ENCODE data around the gene RAB32.

- TF ChIP-seq, protein P1, sequence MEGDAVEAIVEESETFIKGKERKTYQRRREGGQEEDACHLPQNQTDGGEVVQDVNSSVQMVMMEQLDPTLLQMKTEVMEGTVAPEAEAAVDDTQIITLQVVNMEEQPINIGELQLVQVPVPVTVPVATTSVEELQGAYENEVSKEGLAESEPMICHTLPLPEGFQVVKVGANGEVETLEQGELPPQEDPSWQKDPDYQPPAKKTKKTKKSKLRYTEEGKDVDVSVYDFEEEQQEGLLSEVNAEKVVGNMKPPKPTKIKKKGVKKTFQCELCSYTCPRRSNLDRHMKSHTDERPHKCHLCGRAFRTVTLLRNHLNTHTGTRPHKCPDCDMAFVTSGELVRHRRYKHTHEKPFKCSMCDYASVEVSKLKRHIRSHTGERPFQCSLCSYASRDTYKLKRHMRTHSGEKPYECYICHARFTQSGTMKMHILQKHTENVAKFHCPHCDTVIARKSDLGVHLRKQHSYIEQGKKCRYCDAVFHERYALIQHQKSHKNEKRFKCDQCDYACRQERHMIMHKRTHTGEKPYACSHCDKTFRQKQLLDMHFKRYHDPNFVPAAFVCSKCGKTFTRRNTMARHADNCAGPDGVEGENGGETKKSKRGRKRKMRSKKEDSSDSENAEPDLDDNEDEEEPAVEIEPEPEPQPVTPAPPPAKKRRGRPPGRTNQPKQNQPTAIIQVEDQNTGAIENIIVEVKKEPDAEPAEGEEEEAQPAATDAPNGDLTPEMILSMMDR (IDR thresholded peaks at IDR 0.05): no peak
- TF ChIP-seq POLR2A (IDR thresholded peaks at IDR 0.05): no peak
Observed at GRCh38 chr6:146602526-146602925, 58.9 kb downstream of the RAB32 start.

Measured in testis (tissue), 2 donors.